HG02798 (cell line): ENCODE results near the gene HSD17B7.

ENCODE experiments used
- ATAC-seq: cut with Tn5 transposase; IDR thresholded peaks from one replicate; pipeline ENCODE4 v1.9.1; 2021; ENCODE audit warnings: mild to moderate bottlenecking; ENCODE audit not compliant: unreplicated experiment, poor library complexity

HSD17B7 gene

DNA sequence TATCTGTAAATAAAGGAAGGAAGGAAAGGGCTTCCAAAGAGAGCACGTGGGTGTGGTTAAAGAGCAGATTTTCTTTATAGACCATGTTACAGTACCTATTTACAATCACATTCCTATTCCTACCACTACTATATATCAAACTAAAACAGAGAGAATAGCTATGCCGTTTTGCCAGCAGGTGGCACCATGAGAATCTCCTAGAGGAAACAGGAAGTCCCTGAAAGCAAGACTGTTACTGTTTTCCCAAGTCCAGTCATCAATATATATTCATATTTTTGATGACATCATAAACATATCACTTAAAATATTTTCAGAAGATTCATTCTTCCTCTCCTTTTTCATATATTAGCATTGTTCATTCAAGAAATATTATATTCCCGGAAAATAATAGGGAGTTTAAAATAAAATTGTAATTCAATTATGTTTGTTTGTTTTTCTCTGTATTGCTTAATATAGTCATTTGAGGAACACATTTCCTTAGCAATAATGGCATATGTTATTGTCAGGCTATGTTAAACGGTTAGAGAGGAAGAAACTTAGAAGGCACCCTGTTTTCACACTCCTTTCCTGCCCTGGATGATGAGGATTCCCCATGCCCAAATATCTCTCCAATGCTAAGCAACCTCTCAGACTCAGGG lies 63.9 kb downstream of the HSD17B7 start:
- peak; percentile 83 for ATAC-seq

DNA sequence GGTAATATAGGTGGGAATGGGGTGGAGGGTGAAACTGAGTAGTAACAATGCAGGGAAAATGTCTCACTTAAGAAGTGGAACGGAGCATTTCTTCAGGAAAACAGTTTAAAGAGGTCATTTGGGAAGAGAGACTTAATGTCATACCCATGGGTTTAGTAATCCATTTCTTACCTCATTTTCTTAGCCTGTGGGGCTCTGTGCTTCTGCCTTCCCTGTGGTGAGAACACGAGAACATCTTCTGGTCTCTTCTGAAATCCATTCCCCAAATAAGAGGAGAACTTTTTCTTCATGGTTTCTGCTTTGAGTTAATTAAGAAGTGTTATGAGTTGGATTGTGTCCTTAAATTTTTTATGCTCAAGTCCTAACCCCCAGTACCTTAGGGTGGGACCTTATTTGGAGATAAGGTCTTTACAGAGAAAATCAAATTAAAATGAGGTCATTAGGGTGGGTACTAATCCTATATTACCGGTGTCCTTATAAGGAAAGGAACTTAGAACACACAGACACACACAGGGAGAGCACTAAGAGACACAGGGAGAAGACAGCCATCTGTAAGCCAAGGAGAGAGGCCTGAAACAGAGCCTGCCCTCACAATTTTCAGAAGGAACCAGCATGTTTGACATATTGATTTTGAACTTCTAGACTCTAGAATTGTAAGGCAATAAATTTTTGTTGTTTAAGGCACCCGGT lies 65.1 kb downstream of the HSD17B7 start:
- no peak for ATAC-seq

DNA sequence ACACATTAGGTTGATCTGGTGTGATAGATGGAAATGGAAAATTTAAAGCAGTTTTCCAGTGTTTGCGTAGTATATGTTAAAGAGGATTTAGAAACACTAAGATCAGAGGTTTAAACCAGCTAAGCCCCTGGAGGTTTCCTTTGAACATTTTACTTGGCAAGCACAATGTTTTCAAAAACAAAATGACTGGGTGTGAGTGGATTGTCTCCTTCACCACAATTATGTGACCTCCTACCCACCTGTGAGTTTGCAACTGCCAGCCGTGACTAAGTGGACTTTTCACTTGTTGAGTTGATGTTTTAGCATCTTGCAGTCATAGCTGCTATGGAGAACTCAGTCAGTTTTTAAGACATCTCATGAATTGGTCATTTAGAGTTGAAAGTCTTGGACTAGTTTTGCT lies 65.8 kb downstream of the HSD17B7 start:
- no peak for ATAC-seq

DNA sequence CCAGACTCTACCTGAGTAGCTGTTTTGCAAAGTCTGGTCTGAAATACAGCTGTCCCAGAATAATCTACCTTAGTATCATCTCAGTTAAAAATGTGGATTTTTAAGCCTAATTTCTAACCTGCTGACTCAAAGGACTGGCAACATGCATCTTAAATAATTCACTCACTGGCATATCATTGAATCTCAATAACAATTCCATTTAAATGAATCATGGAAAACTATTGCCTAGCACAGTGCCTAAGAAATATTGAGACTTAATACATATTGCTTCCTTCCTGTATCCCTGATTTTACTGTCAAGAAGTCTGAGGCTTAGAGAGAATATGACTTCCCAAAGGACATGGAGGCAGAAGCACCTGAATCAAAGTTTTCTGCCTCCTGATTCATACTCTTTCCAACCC lies 67.3 kb downstream of the HSD17B7 start:
- ATAC-seq, result no peak

DNA sequence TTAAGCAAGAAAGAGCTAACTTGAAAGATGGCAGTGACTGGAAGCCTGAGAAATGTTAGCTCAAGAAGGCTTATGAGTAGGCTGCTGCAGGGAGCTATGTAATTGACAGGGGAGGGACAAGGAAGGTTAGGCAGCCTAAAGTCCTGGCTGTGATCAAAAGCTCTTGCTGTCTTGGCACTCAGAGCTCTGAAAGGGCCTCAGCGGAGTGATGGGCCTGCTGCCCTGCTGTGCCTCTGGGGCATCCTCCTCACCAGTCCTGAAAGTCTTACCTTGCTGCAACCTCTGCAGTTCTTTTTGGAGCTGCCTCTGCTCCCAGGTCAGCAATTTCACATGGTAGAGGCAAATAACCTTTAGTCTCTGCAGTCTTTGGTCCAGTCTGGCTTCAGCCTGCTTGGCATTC lies 68.7 kb downstream of the HSD17B7 start:
- ATAC-seq, result no peak

DNA sequence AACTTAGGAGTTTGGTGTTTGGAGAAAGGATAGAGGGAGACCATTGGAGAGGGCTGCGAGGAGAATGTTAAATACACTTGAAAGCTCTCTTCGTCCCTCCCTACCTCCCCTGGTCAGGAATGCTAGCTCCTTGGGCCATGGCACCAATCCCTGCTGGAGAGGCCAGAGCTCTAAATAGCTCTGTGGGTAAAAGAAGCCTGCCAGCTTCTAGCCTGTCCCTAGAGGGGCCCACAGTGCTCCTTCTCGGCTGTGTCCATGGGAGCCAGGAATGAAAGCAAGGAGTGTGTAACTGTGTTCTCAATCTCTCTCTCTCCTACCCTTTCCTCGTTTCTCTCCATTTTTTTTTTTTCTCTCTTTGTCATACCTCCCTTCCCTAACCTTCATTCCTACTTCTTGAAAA lies 70.6 kb downstream of the HSD17B7 start, which contains the start of gene CCDC190:
Gene CCDC190 (minus strand): TSS at position 75 of the 400 bp plus-strand sequence. CDS start 1,529 bp downstream, outside the sequence.
- ATAC-seq, result no peak

DNA sequence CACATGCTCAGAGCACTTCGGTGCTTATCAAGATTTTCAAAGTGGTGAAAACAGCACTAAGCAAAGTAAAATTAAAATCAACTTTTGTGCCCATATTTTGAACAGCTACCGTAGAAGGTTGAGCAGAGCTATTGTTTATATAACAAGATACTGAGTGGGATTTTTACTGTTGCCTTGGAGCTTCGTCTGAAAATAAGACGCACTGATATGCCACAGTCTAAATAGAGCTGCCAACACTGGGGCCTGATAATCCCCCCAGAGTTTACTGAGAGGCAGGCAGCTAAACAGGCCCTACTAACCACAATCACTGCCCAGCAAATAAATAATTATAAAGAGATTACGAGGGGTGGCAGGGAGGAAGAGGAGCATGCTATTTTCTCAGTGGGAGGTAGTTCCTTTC lies 71.1 kb downstream of the HSD17B7 start:
- no peak for ATAC-seq
